ENCODE data around the gene ADSS1.

GRCh38 chr14:104771918-104772706 lies 48.1 kb downstream of the ADSS1 start:
- TF ChIP-seq CTCF (optimal IDR thresholded peaks at IDR 0.05 in 1 of 3, IDR thresholded peaks at IDR 0.05 in 1 of 3, conservative IDR thresholded peaks at IDR 0.05 in 1 of 3; ENCODE audit: extremely low read depth in 1 of 3, insufficient read depth in 2 of 3, low read length in 3 of 3) (no peak), EZH2 (IDR thresholded peaks at IDR 0.05; ENCODE audit: low read length) (no peak)

All from keratinocyte (primary cell).